IMR-90 (cell line): ENCODE measurements around the gene ROCK2. TPM values are rescaled to one million over a fixed set of nuclear protein-coding genes. Genes with fewer than 3 reads are reported as not detected.
A peak's percentile ranks its signal among the peaks of the same experiment; 100 is the strongest.

Source experiments
- ATAC-seq: fragments of 200-7000 bp; cut with Tn5 transposase; 2 replicates; pipeline ENCODE4 v1.9.1; 2020; ENCODE audit warnings: low read depth, mild to moderate bottlenecking, moderate library complexity
- BruUV-seq: library from RNA; stranded (reverse); fragments of 400-500 nt; replicated peaks from 2 replicates; lab custom pipeline; 2021; lab: Mats Ljungman, UMichigan
- CTCF ChIA-PET: fragments of 300-600 bp; formaldehyde crosslinking; extraction: SDS; loops from one replicate; lab custom pipeline; 2021; ENCODE audit warnings: antibody characterized with exemption; lab: Yijun Ruan, JAX
- POLR2A ChIA-PET: fragments of 300-600 bp; sonication (Branson Sonifier 250); formaldehyde crosslinking; loops from one replicate; lab custom pipeline; 2022; ENCODE audit warnings: antibody characterized with exemption; ENCODE audit not compliant: unreplicated experiment; lab: Charles Lee
- DNase-seq: peaks from one replicate; pipeline ENCODE4 v3.0.0; 2013
- H2AFZ ChIP-seq: replicated peaks from 2 replicates; pipeline ENCODE3; 2013; ENCODE audit warnings: low read length, mild to moderate bottlenecking; ENCODE audit not compliant: poor library complexity
- H2AK5ac ChIP-seq: 2 replicates; pipeline ENCODE4 v1.6.1; 2013; ENCODE audit warnings: low read depth, low read length, inconsistent platforms
- H2AK9ac ChIP-seq: replicated peaks from 2 replicates; pipeline ENCODE3; 2013; ENCODE audit warnings: mild to moderate bottlenecking, low read depth, low read length, moderate library complexity; ENCODE audit not compliant: poor library complexity
- H2BK120ac ChIP-seq: 2 replicates; pipeline ENCODE4 v1.6.1; 2013; ENCODE audit warnings: low read depth, low read length, inconsistent platforms
- H2BK15ac ChIP-seq: 3 replicates; pipeline ENCODE4 v1.6.1; 2013; ENCODE audit warnings: low read depth, low read length, inconsistent platforms
- H2BK20ac ChIP-seq: 2 replicates; pipeline ENCODE4 v1.6.1; 2013; ENCODE audit warnings: low read depth, mild to moderate bottlenecking, inconsistent platforms, low read length, moderate library complexity
- H2BK5ac ChIP-seq: 2 replicates; pipeline ENCODE4 v1.6.1; 2013; ENCODE audit warnings: mild to moderate bottlenecking, low read depth, low read length, inconsistent platforms; ENCODE audit not compliant: poor library complexity, severe bottlenecking
- H3K14ac ChIP-seq: replicated peaks from 2 replicates; pipeline ENCODE4 v1.6.1; 2013; ENCODE audit warnings: low read depth, low read length, inconsistent platforms
- H3K18ac ChIP-seq: 2 replicates; pipeline ENCODE4 v1.6.1; 2013; ENCODE audit warnings: low read depth, low read length, control low read depth
- H3K23ac ChIP-seq: 2 replicates; pipeline ENCODE4 v1.6.1; 2013; ENCODE audit warnings: low read depth, low read length, inconsistent platforms
- H3K27ac ChIP-seq: 2 replicates; pipeline ENCODE4 v1.5.1; 2013; ENCODE audit warnings: mild to moderate bottlenecking, control low read depth, low read length; ENCODE audit not compliant: insufficient read depth
- H3K27me3 ChIP-seq: 2 replicates; pipeline ENCODE4 v1.6.1; 2013; ENCODE audit warnings: low read length; ENCODE audit not compliant: control insufficient read depth, insufficient read depth
- H3K36me3 ChIP-seq: 2 replicates; pipeline ENCODE4 v1.6.1; 2013; ENCODE audit warnings: low read length, mixed read lengths; ENCODE audit not compliant: control insufficient read depth, insufficient read depth
- H3K4ac ChIP-seq: 2 replicates; pipeline ENCODE4 v1.6.1; 2013; ENCODE audit warnings: low read depth, low read length, inconsistent platforms
- H3K4me1 ChIP-seq: 2 replicates; pipeline ENCODE4 v1.6.1; 2013; ENCODE audit warnings: low read length, mixed read lengths; ENCODE audit not compliant: control insufficient read depth, insufficient read depth
- H3K4me2 ChIP-seq: 2 replicates; pipeline ENCODE4 v1.6.1; 2013; ENCODE audit warnings: low read depth, mild to moderate bottlenecking, control low read depth, low read length, moderate library complexity
- H3K4me3 ChIP-seq: 2 replicates; pipeline ENCODE4 v1.5.1; 2013; ENCODE audit warnings: low read depth, mild to moderate bottlenecking, control low read depth, low read length, moderate library complexity; ENCODE audit not compliant: insufficient read depth
- H3K56ac ChIP-seq: 2 replicates; pipeline ENCODE4 v1.6.1; 2013; ENCODE audit warnings: low read length, inconsistent platforms; ENCODE audit not compliant: insufficient read depth; ENCODE audit errors: extremely low read depth
- H3K79me1 ChIP-seq, 2 experiments: 2 replicates each; pipeline ENCODE4 v1.6.1; 2013; ENCODE audit warnings: low read length in 2 of 2, inconsistent platforms in 1 of 2, low read depth in 1 of 2
- H3K9ac ChIP-seq: 2 replicates; pipeline ENCODE4 v1.6.1; 2013; ENCODE audit warnings: low read depth, low read length, control low read depth
- H3K9me1 ChIP-seq: 2 replicates; pipeline ENCODE4 v1.6.1; 2013; ENCODE audit warnings: low read length, inconsistent platforms; ENCODE audit not compliant: insufficient read depth
- H3K9me3 ChIP-seq: 2 replicates; pipeline ENCODE4 v1.6.1; 2013; ENCODE audit warnings: low read length; ENCODE audit not compliant: control insufficient read depth, insufficient read depth
- H4K20me1 ChIP-seq: 2 replicates; pipeline ENCODE4 v1.6.1; 2013; ENCODE audit warnings: low read length, inconsistent platforms; ENCODE audit not compliant: insufficient read depth
- H4K5ac ChIP-seq: 2 replicates; pipeline ENCODE4 v1.6.1; 2013; ENCODE audit warnings: mild to moderate bottlenecking, low read depth, low read length, control low read depth
- H4K8ac ChIP-seq, 2 experiments: 2 replicates each; pipeline ENCODE4 v1.6.1; 2013; ENCODE audit warnings: low read depth in 2 of 2, low read length in 2 of 2, control low read depth in 1 of 2, inconsistent platforms in 1 of 2
- H4K91ac ChIP-seq: 2 replicates; pipeline ENCODE4 v1.6.1; 2013; ENCODE audit warnings: low read depth, low read length, inconsistent platforms; ENCODE audit not compliant: insufficient read depth
- BHLHE40 ChIP-seq: fragments of 150-350 bp; IDR thresholded peaks from 2 replicates; pipeline ENCODE4 v1.6.1; 2016; ENCODE audit warnings: mild to moderate bottlenecking, low read depth, low read length
- CEBPB ChIP-seq: IDR thresholded peaks from 2 replicates; pipeline ENCODE4 v1.6.1; 2012; ENCODE audit warnings: low read depth, low read length, improper control_type of control experiment
- WGBS, 2 experiments: methylation state at CpG; one replicate each; pipeline versions ENCODE4 v1.1.5 to v1.1.7; 2013; ENCODE audit warnings: missing lambda C conversion rate in 2 of 2; ENCODE audit not compliant: insufficient read length in 1 of 2; ENCODE audit errors: extremely low coverage in 2 of 2; 5-methylcytosine and 5-hydroxymethylcytosine counted together
- dilution Hi-C: fragments of 300-500 bp; cut with HindIII; formaldehyde crosslinking; loops from one replicate; pipeline ENCODE4 v1.14.3; 2018; ENCODE audit warnings: low sequenced_read_pairs; ENCODE audit not compliant: unreplicated experiment
- in situ Hi-C: fragments of 300-500 bp; cut with MboI; formaldehyde crosslinking; loops from 3 replicates; pipeline ENCODE4 v1.14.3; 2019; ENCODE audit warnings: low sequenced_read_pairs, inconsistent platforms, mixed read lengths
- intact Hi-C: fragments of 100-400 bp; cut with micrococcal nuclease; formaldehyde crosslinking; loops from 2 replicates; pipeline ENCODE4 v1.10.0; 2022
- polyA plus RNA-seq, 3 experiments: library from polyadenylated mRNA; depleted of rRNA; stranded (reverse); fragments of >200 nt; gene quantifications; 2 replicates each; pipeline ENCODE4 v1.2.3, GENCODE V29; 2012; ENCODE audit warnings: low replicate concordance in 1 of 3
- total RNA-seq: library from RNA; depleted of rRNA; stranded (reverse); fragments of >200 nt; gene quantifications from 2 replicates; pipeline ENCODE4 v1.2.3, GENCODE V29; 2012

ROCK2 gene
- total and polyA plus RNA-seq, 2 of the 4 experiments (the other 2 are of a cell fraction): 9.0 to 28.3 TPM

GRCh38 chr2:11310212-11310611, 34.2 kb downstream of the ROCK2 start:
- Histone ChIP-seq H3K9me3 (no peaks in the 10 kb centered on the region), H3K14ac (no peak overlapping the region), H2BK5ac (no peak overlapping the region), H3K9ac (no peak overlapping the region), H4K5ac (no peak overlapping the region), H3K4ac (no peak overlapping the region), H2BK20ac (no peak overlapping the region), H4K20me1 (peaks cover 69% of the 10 kb centered on the region), H3K27ac (no peak overlapping the region), H3K36me3 (no peaks in the 10 kb centered on the region), H3K4me3 (no peak overlapping the region), H3K27me3 (no peaks in the 10 kb centered on the region), H3K9me1 (peaks cover 9% of the 10 kb centered on the region), H3K23ac (no peak overlapping the region), H3K56ac (no peak overlapping the region), H3K4me1 (peaks cover 9% of the 10 kb centered on the region), H3K18ac (no peak overlapping the region), H2BK120ac (no peak overlapping the region), H2AFZ (no peak overlapping the region), H2BK15ac (no peak overlapping the region), H2AK5ac (no peak overlapping the region), H4K8ac (no peak overlapping the region), H3K4me2 (no peak overlapping the region), H4K91ac (no peak overlapping the region), H2AK9ac (no peak overlapping the region), H3K79me1 (peaks cover 16 to 54% of the 10 kb centered on the region in 2 experiments)
- dilution Hi-C loops: no loop called here
- no peak for ATAC-seq
- no TSS peak for BruUV-seq
- intact Hi-C loops: no loop called here
- ChIA-PET CTCF (interaction anchor here (0.8 to 1.4 kb wide), 2 partner anchors 10 to 75 kb away, joined by 3 to 4 read pairs; no protein-coding TSS in a partner anchor), POLR2A (no interaction called here)
- TF ChIP-seq BHLHE40 (no peak), CEBPB (peak; percentile 67)
- no CpG with 5 or more reads among the region's 5 CpGs for WGBS, 2 experiments
- in situ Hi-C loops: no loop called here
- DNase-seq: no peak
